Ishikawa (cell line): ENCODE measurements around the gene PKNOX2.

Source experiments
- CEBPB ChIP-seq: IDR thresholded peaks from 2 replicates; pipeline ENCODE4 v1.6.1; 2012
- CREB1 ChIP-seq: IDR thresholded peaks from 2 replicates; pipeline ENCODE4 v1.6.1; 2012; ENCODE audit warnings: low read depth
- EGR1 ChIP-seq: IDR thresholded peaks from 2 replicates; pipeline ENCODE4 v1.6.1; 2012
- EP300 ChIP-seq: IDR thresholded peaks from 2 replicates; pipeline ENCODE4 v1.6.1; 2012; ENCODE audit warnings: borderline replicate concordance
- FOXM1 ChIP-seq: IDR thresholded peaks from 2 replicates; pipeline ENCODE4 v1.6.1; 2012; ENCODE audit warnings: low read depth, borderline replicate concordance
- MAX ChIP-seq: IDR thresholded peaks from 2 replicates; pipeline ENCODE4 v1.6.1; 2012
- NFIC ChIP-seq: IDR thresholded peaks from 2 replicates; pipeline ENCODE4 v1.6.1; 2012
- RAD21 ChIP-seq: IDR thresholded peaks from 2 replicates; pipeline ENCODE4 v1.6.1; 2012; ENCODE audit warnings: low read depth
- TAF1 ChIP-seq: IDR thresholded peaks from 2 replicates; pipeline ENCODE4 v1.6.1; 2012; ENCODE audit warnings: low read depth, mild to moderate bottlenecking
- TCF12 ChIP-seq: IDR thresholded peaks from 2 replicates; pipeline ENCODE4 v1.6.1; 2012; ENCODE audit warnings: low read depth
- TEAD4 ChIP-seq: IDR thresholded peaks from 2 replicates; pipeline ENCODE4 v1.6.1; 2012
- YY1 ChIP-seq: IDR thresholded peaks from 2 replicates; pipeline ENCODE4 v1.6.1; 2012; ENCODE audit warnings: low read depth
- ZBTB7A ChIP-seq: IDR thresholded peaks from 2 replicates; pipeline ENCODE4 v1.6.1; 2012; ENCODE audit warnings: low read depth
- TF ChIP-seq, protein P1 (sequence below): IDR thresholded peaks from 2 replicates; pipeline ENCODE4 v1.6.1; 2012; ENCODE audit warnings: low read depth, mild to moderate bottlenecking
- TF ChIP-seq, protein P2 (sequence below): IDR thresholded peaks from 2 replicates; pipeline ENCODE4 v1.6.1; 2012

PKNOX2 gene

GRCh38 chr11:125468025-125468424 lies 303.5 kb downstream of the PKNOX2 start:
- no peak for TF ChIP-seq NFIC
- no peak for TF ChIP-seq TEAD4
- TF ChIP-seq ZBTB7A, result no peak
- no peak for TF ChIP-seq FOXM1
- TF ChIP-seq, protein P1, sequence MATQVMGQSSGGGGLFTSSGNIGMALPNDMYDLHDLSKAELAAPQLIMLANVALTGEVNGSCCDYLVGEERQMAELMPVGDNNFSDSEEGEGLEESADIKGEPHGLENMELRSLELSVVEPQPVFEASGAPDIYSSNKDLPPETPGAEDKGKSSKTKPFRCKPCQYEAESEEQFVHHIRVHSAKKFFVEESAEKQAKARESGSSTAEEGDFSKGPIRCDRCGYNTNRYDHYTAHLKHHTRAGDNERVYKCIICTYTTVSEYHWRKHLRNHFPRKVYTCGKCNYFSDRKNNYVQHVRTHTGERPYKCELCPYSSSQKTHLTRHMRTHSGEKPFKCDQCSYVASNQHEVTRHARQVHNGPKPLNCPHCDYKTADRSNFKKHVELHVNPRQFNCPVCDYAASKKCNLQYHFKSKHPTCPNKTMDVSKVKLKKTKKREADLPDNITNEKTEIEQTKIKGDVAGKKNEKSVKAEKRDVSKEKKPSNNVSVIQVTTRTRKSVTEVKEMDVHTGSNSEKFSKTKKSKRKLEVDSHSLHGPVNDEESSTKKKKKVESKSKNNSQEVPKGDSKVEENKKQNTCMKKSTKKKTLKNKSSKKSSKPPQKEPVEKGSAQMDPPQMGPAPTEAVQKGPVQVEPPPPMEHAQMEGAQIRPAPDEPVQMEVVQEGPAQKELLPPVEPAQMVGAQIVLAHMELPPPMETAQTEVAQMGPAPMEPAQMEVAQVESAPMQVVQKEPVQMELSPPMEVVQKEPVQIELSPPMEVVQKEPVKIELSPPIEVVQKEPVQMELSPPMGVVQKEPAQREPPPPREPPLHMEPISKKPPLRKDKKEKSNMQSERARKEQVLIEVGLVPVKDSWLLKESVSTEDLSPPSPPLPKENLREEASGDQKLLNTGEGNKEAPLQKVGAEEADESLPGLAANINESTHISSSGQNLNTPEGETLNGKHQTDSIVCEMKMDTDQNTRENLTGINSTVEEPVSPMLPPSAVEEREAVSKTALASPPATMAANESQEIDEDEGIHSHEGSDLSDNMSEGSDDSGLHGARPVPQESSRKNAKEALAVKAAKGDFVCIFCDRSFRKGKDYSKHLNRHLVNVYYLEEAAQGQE, result no peak
- no peak for TF ChIP-seq EP300
- TF ChIP-seq EGR1, result no peak
- no peak for TF ChIP-seq TCF12
- TF ChIP-seq MAX, result no peak
- TF ChIP-seq, protein P2, sequence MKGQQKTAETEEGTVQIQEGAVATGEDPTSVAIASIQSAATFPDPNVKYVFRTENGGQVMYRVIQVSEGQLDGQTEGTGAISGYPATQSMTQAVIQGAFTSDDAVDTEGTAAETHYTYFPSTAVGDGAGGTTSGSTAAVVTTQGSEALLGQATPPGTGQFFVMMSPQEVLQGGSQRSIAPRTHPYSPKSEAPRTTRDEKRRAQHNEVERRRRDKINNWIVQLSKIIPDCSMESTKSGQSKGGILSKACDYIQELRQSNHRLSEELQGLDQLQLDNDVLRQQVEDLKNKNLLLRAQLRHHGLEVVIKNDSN, result no peak
- TF ChIP-seq CEBPB, result no peak
- no peak for TF ChIP-seq YY1
- TF ChIP-seq RAD21, result no peak
- TF ChIP-seq CREB1, result no peak
- no peak for TF ChIP-seq TAF1

DNA sequence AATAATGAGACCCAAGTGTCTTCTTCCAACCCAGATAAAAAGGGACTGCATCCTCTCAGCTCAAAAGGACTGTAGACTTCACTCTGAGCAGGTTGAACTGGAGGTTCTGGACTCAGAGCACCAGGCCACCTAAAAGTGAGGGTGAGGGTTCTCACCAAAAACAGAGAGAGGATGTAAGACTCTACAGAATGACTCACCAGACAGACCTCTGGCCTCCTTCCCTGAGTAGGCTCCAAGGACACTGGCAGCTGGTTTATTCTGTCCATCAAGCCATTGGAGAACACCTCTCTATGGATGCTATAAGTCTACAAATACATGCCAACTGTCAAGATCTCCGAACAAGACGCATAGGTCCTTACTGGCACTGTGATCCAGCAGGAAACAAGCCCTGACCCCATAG lies 304.3 kb downstream of the PKNOX2 start:
- TF ChIP-seq MAX, result no peak
- no peak for TF ChIP-seq TAF1
- no peak for TF ChIP-seq RAD21
- TF ChIP-seq ZBTB7A, result no peak
- no peak for TF ChIP-seq CREB1
- no peak for TF ChIP-seq TCF12
- no peak for TF ChIP-seq EP300
- TF ChIP-seq CEBPB, result no peak
- no peak for TF ChIP-seq NFIC
- TF ChIP-seq, protein P2, result no peak
- no peak for TF ChIP-seq FOXM1

GRCh38 chr11:125470355-125470754 lies 305.8 kb downstream of the PKNOX2 start:
- no peak for TF ChIP-seq TAF1
- no peak for TF ChIP-seq EP300
- no peak for TF ChIP-seq CEBPB
- TF ChIP-seq NFIC, result no peak
- TF ChIP-seq, protein P1, result no peak
- no peak for TF ChIP-seq RAD21
- TF ChIP-seq ZBTB7A, result no peak
- TF ChIP-seq, protein P2, result no peak
- TF ChIP-seq YY1, result no peak
- no peak for TF ChIP-seq CREB1

DNA sequence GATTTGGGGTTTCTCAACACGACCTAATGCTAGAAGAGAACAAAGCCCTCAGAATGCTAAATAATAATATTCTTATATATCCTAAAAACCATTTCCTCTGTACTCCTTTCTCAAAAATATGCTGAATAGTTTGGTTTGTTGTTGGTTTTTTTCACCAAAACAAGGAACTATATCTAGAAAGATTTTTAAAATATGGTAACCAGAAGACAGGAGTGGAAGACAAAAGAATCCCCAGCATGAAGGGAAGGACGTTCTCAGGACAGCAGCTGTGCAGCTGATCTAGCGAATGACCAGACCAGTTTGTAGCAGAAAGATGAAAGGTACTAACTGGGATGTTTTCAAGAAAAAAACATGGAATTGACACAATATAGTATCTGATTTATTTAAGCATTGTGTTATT lies 312.2 kb downstream of the PKNOX2 start:
- TF ChIP-seq, protein P1, result no peak
- TF ChIP-seq EGR1 (no peak), TCF12 (no peak), TAF1 (no peak), MAX (no peak)
